ENCODE data around the gene D2HGDH. TPM values are rescaled to one million over a fixed set of nuclear protein-coding genes. Genes with fewer than 3 reads are reported as not detected.

Gene D2HGDH
- total RNA-seq, 4 donors from 2014 or later = 16.9 to 33.4 (median 23.6) TPM

GRCh38 chr2:241690202-241690717 is 44.2 kb upstream of the D2HGDH start:
- Histone ChIP-seq H3K27me3 (no peaks in the 10 kb centered on the region), H3K4me3 (no peak overlapping the region), H3K36me3 (peaks cover 0 to 62% (median 8%) of the 10 kb centered on the region in 3 donors), H3K27ac (no peak overlapping the region), H3K9me3 (no peaks in the 10 kb centered on the region), H3K4me1 (peaks cover 26 to 33% (median 28%) of the 10 kb centered on the region in 3 donors)
- intact Hi-C loops (cut with DNase I) = no loop called here
- no peak for DNase-seq
- 0 to 85% methylated on average over 1 to 6 of the region's 6 CpGs for WGBS, 2 donors
- no peak for TF ChIP-seq CTCF (IDR thresholded peaks at IDR 0.05)
- no peak for TF ChIP-seq POLR2A (IDR thresholded peaks at IDR 0.05)

GRCh38 chr2:241692448-241692847 is 42.0 kb upstream of the D2HGDH start:
- Histone ChIP-seq H3K9me3 (no peaks in the 10 kb centered on the region), H3K4me1 (peaks cover 18 to 22% (median 18%) of the 10 kb centered on the region in 3 donors), H3K36me3 (peaks cover 0 to 71% (median 8%) of the 10 kb centered on the region in 3 donors), H3K27me3 (no peaks in the 10 kb centered on the region), H3K4me3 (no peak overlapping the region), H3K27ac (no peak overlapping the region)
- intact Hi-C loops (cut with DNase I) = no loop called here
- no peak for DNase-seq
- 87 to 88% methylated on average over 5 to 6 of the region's 6 CpGs for WGBS, 2 donors
- TF ChIP-seq CTCF (IDR thresholded peaks at IDR 0.05) = no peak
- no peak for TF ChIP-seq POLR2A (IDR thresholded peaks at IDR 0.05)

GRCh38 chr2:241695651-241696050 is 38.8 kb upstream of the D2HGDH start:
- 99 to 100% methylated on average over 4 of the region's 4 CpGs for WGBS, 2 donors
- peaks cover 0 to 5% (median 3%) of the 10 kb centered on the region in 3 donors for H3K4me1 ChIP-seq
- no peak overlapping the region for H3K27ac ChIP-seq
- peaks cover 0 to 55% (median 0%) of the 10 kb centered on the region in 3 donors for H3K36me3 ChIP-seq
- intact Hi-C loops (cut with DNase I) = no loop called here
- H3K27me3 ChIP-seq = no peaks in the 10 kb centered on the region
- no peak overlapping the region for H3K4me3 ChIP-seq
- no peak for TF ChIP-seq POLR2A (IDR thresholded peaks at IDR 0.05)
- no peak for TF ChIP-seq CTCF (IDR thresholded peaks at IDR 0.05)
- H3K9me3 ChIP-seq = no peaks in the 10 kb centered on the region
- no peak for DNase-seq

DNA sequence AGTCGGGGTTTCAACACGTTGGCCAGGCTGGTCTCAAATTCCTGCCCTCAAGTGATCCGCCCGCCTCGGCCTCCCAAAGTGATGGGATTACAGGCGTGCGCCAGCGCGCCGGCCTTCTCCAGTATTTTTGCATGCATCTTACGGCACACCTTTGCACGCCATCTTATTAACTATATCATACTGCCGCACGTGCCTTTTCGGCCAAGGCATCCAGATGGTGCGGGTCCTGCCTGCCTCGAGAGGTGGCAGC is 33.4 kb upstream of the D2HGDH start:
- TF ChIP-seq POLR2A (IDR thresholded peaks at IDR 0.05) (no peak), CTCF (IDR thresholded peaks at IDR 0.05) (peak in 4 of 6 experiments; percentile 38 to 53 (median 50))
- Histone ChIP-seq H3K36me3 (peaks cover 0 to 22% (median 2%) of the 10 kb centered on the region in 3 donors), H3K9me3 (no peaks in the 10 kb centered on the region), H3K27me3 (no peaks in the 10 kb centered on the region), H3K4me3 (peak overlapping the region; percentile 76 to 98 (median 94)), H3K4me1 (peaks cover 11 to 32% (median 17%) of the 10 kb centered on the region in 3 donors), H3K27ac (peak overlapping the region; percentile 91 to 99 (median 96))
- DNase-seq = peak; percentile 59
- intact Hi-C loops (cut with DNase I) = no loop called here
- 0 to 2% methylated on average over 7 to 12 of the region's 17 CpGs for WGBS, 2 donors

DNA sequence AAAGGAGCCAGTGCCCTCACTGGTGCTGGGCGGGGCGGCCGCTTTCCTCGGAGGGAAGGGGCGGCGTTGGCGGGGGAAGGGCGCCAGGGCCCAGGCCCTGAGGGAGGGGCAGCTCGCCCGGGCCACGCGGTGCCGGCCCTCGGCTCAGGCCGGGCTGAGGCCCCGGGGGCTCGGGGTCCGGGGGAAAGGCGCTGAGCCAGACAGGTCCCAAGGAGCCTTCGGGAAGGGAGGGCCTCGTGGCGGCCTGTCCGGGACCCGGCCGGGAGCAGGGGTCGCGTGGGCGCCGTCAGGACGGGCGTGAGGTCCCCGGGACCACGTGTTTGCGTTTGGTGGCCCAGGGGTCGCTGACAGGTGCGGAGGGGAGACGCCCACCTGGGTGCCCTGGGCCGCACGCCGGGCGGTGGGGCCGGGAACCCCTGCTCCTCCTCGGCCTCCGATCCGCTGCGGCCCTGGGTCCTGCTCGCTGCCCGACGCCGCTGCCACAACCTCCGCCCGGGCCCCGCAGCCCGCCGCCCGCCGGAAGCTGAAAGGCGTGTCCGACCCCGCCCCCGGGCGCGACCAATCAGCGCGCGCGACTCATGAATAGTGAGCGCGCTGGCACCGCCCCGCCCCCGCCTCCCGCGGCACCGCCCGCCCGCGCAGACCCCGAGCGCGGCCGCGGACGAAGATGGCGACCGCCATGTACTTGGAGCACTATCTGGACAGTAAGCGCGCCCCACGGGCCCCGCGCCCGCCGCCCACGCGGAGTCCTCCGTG is 32.9 kb upstream of the D2HGDH start, which contains the start of gene ING5:
Gene ING5 (plus strand): TSS at position 641 of the 756 bp plus-strand sequence. CDS start 27 bp downstream, at position 668.
- Histone ChIP-seq H3K9me3 (no peaks in the 10 kb centered on the region), H3K4me3 (peak within 1 kb of the TSS; percentile 76 to 98 (median 94)), H3K4me1 (peaks cover 11 to 32% (median 17%) of the 10 kb centered on the region in 3 donors), H3K27me3 (no peaks in the 10 kb centered on the region), H3K36me3 (peaks cover 0 to 26% (median 7%) of the 10 kb centered on the region in 3 donors), H3K27ac (peak within 1 kb of the TSS; percentile 91 to 99 (median 96))
- whole genome bisulfite sequencing, 2 donors = no CpG with 5 or more reads among the region's 96 CpGs
- intact Hi-C loops (cut with DNase I) = no loop called here
- DNase-seq = peak; percentile 71
- TF ChIP-seq POLR2A (IDR thresholded peaks at IDR 0.05) (peak in 2 of 4 donors; percentile 86 to 87), CTCF (IDR thresholded peaks at IDR 0.05) (peak in 1 of 6 experiments; percentile 51)
